SK-N-SH (cell line): ENCODE data around the gene PGGHG. TPM values are rescaled to one million over a fixed set of nuclear protein-coding genes. Genes with fewer than 3 reads are reported as not detected.

Source experiments
- CTCF ChIA-PET: fragments of 300-600, 350-600 bp; formaldehyde crosslinking; extraction: SDS; loops from one replicate; lab custom pipeline; 2021; lab: Yijun Ruan, JAX
- POLR2A ChIA-PET: fragments of 350-600 bp; sonication (Branson Sonifier 250); formaldehyde crosslinking; extraction: SDS; loops from one replicate; lab custom pipeline; 2020; ENCODE audit warnings: antibody characterized with exemption, inconsistent platforms; lab: Yijun Ruan, JAX
- DNase-seq: peaks from one replicate; pipeline ENCODE4 v3.0.0; 2012
- H2AFZ ChIP-seq: fragments of 200-600 bp; sonication (generic); 2 replicates; pipeline ENCODE4 v1.8.1; 2016; ENCODE audit warnings: antibody characterized with exemption, mild to moderate bottlenecking, low read depth
- H3F3A ChIP-seq: fragments of 200-600 bp; sonication (generic); replicated peaks from 2 replicates; pipeline ENCODE3; 2016; ENCODE audit warnings: antibody characterized with exemption, mild to moderate bottlenecking; ENCODE audit not compliant: insufficient read depth
- H3K27ac ChIP-seq, 2 experiments: fragments of 200-500 bp in 1 of 2; fragments of 200-600 bp in 1 of 2; sonication (Bioruptor generic) in 1 of 2; sonication (generic), shearing (Covaris generic) in 1 of 2; 2 replicates each; pipeline versions ENCODE4 v1.5.1 to v1.6.1; 2014 to 2016; ENCODE audit warnings: low read depth in 2 of 2, inconsistent platforms in 1 of 2, low read length in 1 of 2, mild to moderate bottlenecking in 1 of 2, mixed read lengths in 1 of 2
- H3K27me3 ChIP-seq: fragments of 200-600 bp; sonication (generic), shearing (Covaris generic); 2 replicates; pipeline ENCODE4 v1.6.1; 2016; ENCODE audit warnings: mixed run types; ENCODE audit not compliant: insufficient read depth
- H3K36me3 ChIP-seq, 2 experiments: fragments of 200-500 bp in 1 of 2; fragments of 200-600 bp in 1 of 2; sonication (Bioruptor generic) in 1 of 2; sonication (generic) in 1 of 2; replicated peaks in 1 of 2; 2 replicates each; pipeline versions ENCODE3 to v1.5.1; 2014 to 2016; ENCODE audit warnings: low read length in 1 of 2, mild to moderate bottlenecking in 1 of 2; ENCODE audit not compliant: insufficient read depth in 2 of 2, control insufficient read depth in 1 of 2
- H3K4me1 ChIP-seq, 2 experiments: fragments of 200-500 bp in 1 of 2; fragments of 200-600 bp in 1 of 2; sonication (Bioruptor generic) in 1 of 2; sonication (generic), shearing (Covaris generic) in 1 of 2; 2 replicates each; pipeline versions ENCODE4 v1.5.1 to v1.6.1; 2014 to 2016; ENCODE audit warnings: low read depth in 1 of 2, low read length in 1 of 2, mixed run types in 1 of 2; ENCODE audit not compliant: insufficient read depth in 2 of 2, control insufficient read depth in 1 of 2
- H3K4me2 ChIP-seq: fragments of 200-600 bp; sonication (generic), shearing (Covaris generic); 2 replicates; pipeline ENCODE4 v1.6.1; 2017; ENCODE audit warnings: mixed run types
- H3K4me3 ChIP-seq, 2 experiments: fragments of 200-500 bp in 1 of 2; fragments of 200-600 bp in 1 of 2; sonication (Bioruptor generic) in 1 of 2; sonication (generic), shearing (Covaris generic) in 1 of 2; 2 replicates each; pipeline versions ENCODE4 v1.5.1 to v1.8.1; 2014 to 2016; ENCODE audit warnings: low read depth in 2 of 2, inconsistent platforms in 1 of 2, low read length in 1 of 2, mild to moderate bottlenecking in 1 of 2, mixed read lengths in 1 of 2, moderate library complexity in 1 of 2
- H3K79me2 ChIP-seq: fragments of 200-600 bp; sonication (generic); 2 replicates; pipeline ENCODE4 v1.8.1; 2017; ENCODE audit warnings: mild to moderate bottlenecking; ENCODE audit not compliant: insufficient read depth
- H3K9ac ChIP-seq: fragments of 200-600 bp; sonication (generic); 2 replicates; pipeline ENCODE4 v1.6.1; 2017; ENCODE audit warnings: mixed run types
- H3K9me2 ChIP-seq: fragments of 200-600 bp; sonication (generic); 2 replicates; pipeline ENCODE4 v1.6.1; 2017; ENCODE audit warnings: mixed run types
- H3K9me3 ChIP-seq: fragments of 200-600 bp; sonication (generic); 2 replicates; pipeline ENCODE4 v1.6.1; 2017; ENCODE audit warnings: mixed run types, mild to moderate bottlenecking, moderate library complexity
- H4K20me1 ChIP-seq: fragments of 200-600 bp; sonication (generic); 2 replicates; pipeline ENCODE4 v1.6.1; 2017; ENCODE audit warnings: mild to moderate bottlenecking, mixed run types; ENCODE audit not compliant: insufficient read depth
- ELF1 ChIP-seq: IDR thresholded peaks from 2 replicates; pipeline ENCODE4 v1.4.0; 2012
- EP300 ChIP-seq, 2 experiments: IDR thresholded peaks; 2 replicates each; pipeline versions ENCODE4 v1.4.0 to v1.6.1; 2012; ENCODE audit warnings: borderline replicate concordance in 1 of 2, low read depth in 1 of 2, low read length in 1 of 2
- FOSL2 ChIP-seq: IDR thresholded peaks from 2 replicates; pipeline ENCODE4 v1.4.0; 2012; ENCODE audit warnings: low read depth, mild to moderate bottlenecking, moderate library complexity, borderline replicate concordance
- FOXM1 ChIP-seq: IDR thresholded peaks from 2 replicates; pipeline ENCODE4 v1.4.0; 2012; ENCODE audit warnings: low read depth, mild to moderate bottlenecking
- JUND ChIP-seq: IDR thresholded peaks from 2 replicates; pipeline ENCODE4 v1.4.0; 2012
- MXI1 ChIP-seq: IDR thresholded peaks from 2 replicates; pipeline ENCODE4 v1.6.1; 2012; ENCODE audit warnings: mild to moderate bottlenecking, low read depth, low read length, improper control_type of control experiment
- NFIC ChIP-seq: IDR thresholded peaks from 2 replicates; pipeline ENCODE4 v1.4.0; 2012; ENCODE audit warnings: borderline replicate concordance
- RAD21 ChIP-seq: IDR thresholded peaks from 2 replicates; pipeline ENCODE4 v1.6.1; 2012; ENCODE audit warnings: mild to moderate bottlenecking, low read length
- RXRA ChIP-seq: IDR thresholded peaks from 2 replicates; pipeline ENCODE4 v1.4.0; 2012; ENCODE audit warnings: low read depth, mild to moderate bottlenecking, borderline replicate concordance
- SIN3A ChIP-seq: IDR thresholded peaks from 2 replicates; pipeline ENCODE4 v1.6.1; 2012; ENCODE audit warnings: low read depth, mild to moderate bottlenecking, low read length, moderate library complexity, borderline replicate concordance
- SMC3 ChIP-seq: IDR thresholded peaks from 2 replicates; pipeline ENCODE4 v1.6.1; 2012; ENCODE audit warnings: low read depth, low read length, improper control_type of control experiment
- WGBS: methylation state at CpG from one replicate; pipeline ENCODE4 v1.1.6; 2017; ENCODE audit warnings: low lambda C conversion rate; 5-methylcytosine and 5-hydroxymethylcytosine counted together
- polyA plus RNA-seq, 3 experiments: library from polyadenylated mRNA; depleted of rRNA; stranded (reverse); fragments of >200 nt; gene quantifications; 2 replicates each; pipeline ENCODE4 v1.2.3, GENCODE V29; 2012
- TF ChIP-seq, protein P1 (sequence below): fragments of 150-350 bp; IDR thresholded peaks from 2 replicates; pipeline ENCODE4 v1.6.1; 2016; ENCODE audit warnings: mild to moderate bottlenecking, low read depth, low read length
- TF ChIP-seq, protein P2 (sequence below): IDR thresholded peaks from 2 replicates; pipeline ENCODE4 v1.4.0; 2012; ENCODE audit warnings: low read depth, borderline replicate concordance
- TF ChIP-seq, protein P3 (sequence below): fragments of 200-600 bp; sonication (generic); IDR thresholded peaks from 2 replicates; pipeline ENCODE4 v1.6.1; 2017; ENCODE audit warnings: antibody characterized with exemption, mild to moderate bottlenecking, moderate library complexity
- TF ChIP-seq, protein P4 (sequence below): IDR thresholded peaks from 2 replicates; pipeline ENCODE4 v1.4.0; 2012; ENCODE audit warnings: low read depth, borderline replicate concordance

PGGHG gene
- polyA plus RNA-seq, 1 of the 3 experiments (the other 2 are of a cell fraction) = 19.9 TPM

DNA sequence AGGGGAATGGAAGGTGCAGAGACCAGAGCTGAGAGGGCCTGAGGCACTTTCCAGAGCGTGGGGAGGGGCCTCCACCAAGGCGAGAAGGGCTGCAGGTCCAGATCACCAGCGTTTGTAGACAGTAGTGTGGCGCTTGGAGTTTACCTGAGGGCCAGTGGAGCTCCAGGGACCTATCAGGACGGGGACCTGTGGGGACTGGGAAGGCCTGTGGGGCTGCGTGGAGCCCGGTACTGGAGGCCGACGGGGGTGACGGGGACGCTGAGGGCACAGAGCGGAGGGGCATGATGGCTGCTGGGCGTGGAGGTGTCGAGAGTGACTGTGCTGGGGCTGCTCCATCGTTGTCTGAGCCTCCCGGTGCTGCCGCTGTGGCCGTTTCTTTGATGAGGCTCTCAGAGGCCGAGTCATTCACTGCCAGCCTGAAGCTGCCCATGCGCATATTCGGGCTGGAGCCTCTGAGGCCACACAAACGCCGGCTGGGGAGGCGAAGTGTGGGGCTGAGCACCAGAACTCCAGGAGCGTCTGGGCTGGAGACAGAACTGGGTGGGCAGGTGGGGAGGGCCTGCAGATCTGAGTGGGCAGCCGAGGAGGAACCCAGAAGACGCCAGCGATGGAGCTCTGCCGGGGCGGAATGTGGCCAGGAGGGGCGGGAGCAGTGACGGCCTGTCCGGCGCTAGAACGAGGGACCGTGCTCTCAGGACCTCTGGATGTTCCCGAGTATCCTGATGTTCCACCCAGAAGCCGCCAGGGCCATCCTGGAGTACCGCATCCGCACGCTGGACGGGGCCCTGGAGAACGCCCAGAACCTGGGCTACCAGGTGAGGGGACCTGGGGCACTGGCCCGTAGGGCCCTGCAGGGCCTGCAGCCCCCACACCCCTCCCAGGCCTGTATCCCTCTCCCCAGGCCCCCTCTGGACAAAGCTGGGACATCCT lies 2.6 kb downstream of the PGGHG start (continued):
- TF ChIP-seq, protein P1, sequence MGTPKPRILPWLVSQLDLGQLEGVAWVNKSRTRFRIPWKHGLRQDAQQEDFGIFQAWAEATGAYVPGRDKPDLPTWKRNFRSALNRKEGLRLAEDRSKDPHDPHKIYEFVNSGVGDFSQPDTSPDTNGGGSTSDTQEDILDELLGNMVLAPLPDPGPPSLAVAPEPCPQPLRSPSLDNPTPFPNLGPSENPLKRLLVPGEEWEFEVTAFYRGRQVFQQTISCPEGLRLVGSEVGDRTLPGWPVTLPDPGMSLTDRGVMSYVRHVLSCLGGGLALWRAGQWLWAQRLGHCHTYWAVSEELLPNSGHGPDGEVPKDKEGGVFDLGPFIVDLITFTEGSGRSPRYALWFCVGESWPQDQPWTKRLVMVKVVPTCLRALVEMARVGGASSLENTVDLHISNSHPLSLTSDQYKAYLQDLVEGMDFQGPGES = no peak
- TF ChIP-seq, protein P2, sequence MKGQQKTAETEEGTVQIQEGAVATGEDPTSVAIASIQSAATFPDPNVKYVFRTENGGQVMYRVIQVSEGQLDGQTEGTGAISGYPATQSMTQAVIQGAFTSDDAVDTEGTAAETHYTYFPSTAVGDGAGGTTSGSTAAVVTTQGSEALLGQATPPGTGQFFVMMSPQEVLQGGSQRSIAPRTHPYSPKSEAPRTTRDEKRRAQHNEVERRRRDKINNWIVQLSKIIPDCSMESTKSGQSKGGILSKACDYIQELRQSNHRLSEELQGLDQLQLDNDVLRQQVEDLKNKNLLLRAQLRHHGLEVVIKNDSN = no peak
- TF ChIP-seq RXRA (no peak), MXI1 (no peak), SIN3A (no peak), FOSL2 (no peak), JUND (no peak)

DNA sequence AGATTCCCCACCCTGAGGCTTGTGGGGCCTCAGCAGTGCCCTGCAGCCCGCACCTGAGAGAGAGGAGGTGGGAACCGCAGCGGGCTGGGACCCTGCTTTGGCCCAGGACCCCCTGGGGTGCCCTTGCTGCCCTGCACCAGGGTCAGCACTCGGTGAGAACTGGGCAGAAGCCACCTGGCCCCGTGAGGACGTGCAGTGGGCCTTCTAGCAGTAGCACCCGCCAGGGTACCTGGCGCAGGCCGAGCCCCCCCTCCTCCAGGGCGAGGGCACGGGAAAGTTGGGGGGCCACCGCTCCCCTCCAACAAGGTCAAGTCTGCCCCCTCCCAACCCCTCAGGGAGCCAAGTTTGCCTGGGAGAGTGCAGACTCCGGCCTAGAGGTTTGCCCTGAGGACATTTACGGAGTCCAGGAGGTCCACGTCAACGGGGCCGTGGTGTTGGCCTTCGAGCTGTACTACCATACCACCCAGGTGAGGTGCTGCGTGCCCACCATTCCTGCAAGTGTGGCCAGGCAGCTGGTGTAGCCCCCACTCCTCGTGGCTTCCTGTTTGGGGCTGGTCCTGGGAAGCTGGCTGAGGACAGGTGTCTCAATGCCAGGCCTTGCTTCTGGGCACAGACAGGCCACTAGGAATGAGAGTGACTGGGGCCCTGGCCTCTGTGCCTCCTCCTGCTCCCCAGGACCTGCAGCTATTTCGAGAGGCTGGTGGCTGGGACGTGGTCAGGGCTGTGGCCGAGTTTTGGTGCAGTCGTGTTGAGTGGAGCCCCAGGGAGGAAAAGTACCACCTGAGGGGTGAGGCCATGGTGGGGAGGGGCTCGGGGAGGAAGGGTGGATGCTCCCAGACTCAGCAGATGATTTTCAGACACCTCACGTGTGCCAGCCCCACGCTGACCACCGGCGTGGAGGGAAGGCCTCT lies 3.5 kb downstream of the PGGHG start:
- no peaks in the 10 kb centered on the region for H3K36me3 ChIP-seq
- H3K9me2 ChIP-seq = no peaks in the 10 kb centered on the region
- no peak overlapping the region for H3K9ac ChIP-seq
- ChIA-PET CTCF (interaction anchor here (0.7 kb wide), 1 partner anchor 44 kb away, joined by 3 read pairs; no protein-coding TSS in a partner anchor), POLR2A (no interaction called here)
- H3K4me2 ChIP-seq = no peak overlapping the region
- H3F3A ChIP-seq = no peaks in the 10 kb centered on the region
- peaks cover 0 to 9% of the 10 kb centered on the region in 2 experiments; a peak in 1 of 4 replicates for H3K4me1 ChIP-seq
- H3K9me3 ChIP-seq = no peaks in the 10 kb centered on the region
- H3K79me2 ChIP-seq = no peaks in the 10 kb centered on the region
- H3K4me3 ChIP-seq = no peak overlapping the region
- H2AFZ ChIP-seq = no peak overlapping the region
- no peak for DNase-seq
- H3K27ac ChIP-seq = no peak overlapping the region
- H4K20me1 ChIP-seq = no peaks in the 10 kb centered on the region
- no peak for TF ChIP-seq ELF1
- no peak for TF ChIP-seq RAD21
- TF ChIP-seq EP300 (IDR thresholded peaks at IDR 0.05; ENCODE audit: borderline replicate concordance in 1 of 2, low read depth in 1 of 2, low read length in 1 of 2) = no peak
- no peak for TF ChIP-seq SIN3A
- no peak for TF ChIP-seq SMC3
- TF ChIP-seq, protein P3, sequence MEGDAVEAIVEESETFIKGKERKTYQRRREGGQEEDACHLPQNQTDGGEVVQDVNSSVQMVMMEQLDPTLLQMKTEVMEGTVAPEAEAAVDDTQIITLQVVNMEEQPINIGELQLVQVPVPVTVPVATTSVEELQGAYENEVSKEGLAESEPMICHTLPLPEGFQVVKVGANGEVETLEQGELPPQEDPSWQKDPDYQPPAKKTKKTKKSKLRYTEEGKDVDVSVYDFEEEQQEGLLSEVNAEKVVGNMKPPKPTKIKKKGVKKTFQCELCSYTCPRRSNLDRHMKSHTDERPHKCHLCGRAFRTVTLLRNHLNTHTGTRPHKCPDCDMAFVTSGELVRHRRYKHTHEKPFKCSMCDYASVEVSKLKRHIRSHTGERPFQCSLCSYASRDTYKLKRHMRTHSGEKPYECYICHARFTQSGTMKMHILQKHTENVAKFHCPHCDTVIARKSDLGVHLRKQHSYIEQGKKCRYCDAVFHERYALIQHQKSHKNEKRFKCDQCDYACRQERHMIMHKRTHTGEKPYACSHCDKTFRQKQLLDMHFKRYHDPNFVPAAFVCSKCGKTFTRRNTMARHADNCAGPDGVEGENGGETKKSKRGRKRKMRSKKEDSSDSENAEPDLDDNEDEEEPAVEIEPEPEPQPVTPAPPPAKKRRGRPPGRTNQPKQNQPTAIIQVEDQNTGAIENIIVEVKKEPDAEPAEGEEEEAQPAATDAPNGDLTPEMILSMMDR = no peak
- no peak for TF ChIP-seq NFIC
- TF ChIP-seq, protein P4, sequence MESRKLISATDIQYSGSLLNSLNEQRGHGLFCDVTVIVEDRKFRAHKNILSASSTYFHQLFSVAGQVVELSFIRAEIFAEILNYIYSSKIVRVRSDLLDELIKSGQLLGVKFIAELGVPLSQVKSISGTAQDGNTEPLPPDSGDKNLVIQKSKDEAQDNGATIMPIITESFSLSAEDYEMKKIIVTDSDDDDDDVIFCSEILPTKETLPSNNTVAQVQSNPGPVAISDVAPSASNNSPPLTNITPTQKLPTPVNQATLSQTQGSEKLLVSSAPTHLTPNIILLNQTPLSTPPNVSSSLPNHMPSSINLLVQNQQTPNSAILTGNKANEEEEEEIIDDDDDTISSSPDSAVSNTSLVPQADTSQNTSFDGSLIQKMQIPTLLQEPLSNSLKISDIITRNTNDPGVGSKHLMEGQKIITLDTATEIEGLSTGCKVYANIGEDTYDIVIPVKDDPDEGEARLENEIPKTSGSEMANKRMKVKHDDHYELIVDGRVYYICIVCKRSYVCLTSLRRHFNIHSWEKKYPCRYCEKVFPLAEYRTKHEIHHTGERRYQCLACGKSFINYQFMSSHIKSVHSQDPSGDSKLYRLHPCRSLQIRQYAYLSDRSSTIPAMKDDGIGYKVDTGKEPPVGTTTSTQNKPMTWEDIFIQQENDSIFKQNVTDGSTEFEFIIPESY = no peak
- no peak for TF ChIP-seq FOXM1
- TF ChIP-seq, protein P2 = no peak
- no peaks in the 10 kb centered on the region for H3K27me3 ChIP-seq
- 90% methylated on average over 12 of the region's 29 CpGs for WGBS
